HepG2 (cell line): Measurements from ENCODE around the gene SUSD6. TPM values are rescaled to one million over a fixed set of nuclear protein-coding genes. Genes with fewer than 3 reads are reported as not detected.

Source experiments
- DPF2 ChIP-seq: sonication (generic); formaldehyde crosslinking; IDR thresholded peaks from 2 replicates; pipeline ENCODE4 v1.4.0; 2020; ENCODE audit warnings: mild to moderate bottlenecking, low read depth, missing genetic modification reagents, borderline replicate concordance
- MEF2D ChIP-seq: sonication (generic); formaldehyde crosslinking; IDR thresholded peaks from 2 replicates; pipeline ENCODE4 v1.5.1; 2020; ENCODE audit warnings: mild to moderate bottlenecking, missing genetic modification reagents
- NCOA1 ChIP-seq: sonication (generic); formaldehyde crosslinking; IDR thresholded peaks from 2 replicates; pipeline ENCODE4 v1.9.0; 2021; ENCODE audit warnings: missing genetic modification reagents
- RCOR2 ChIP-seq: IDR thresholded peaks from 2 replicates; pipeline ENCODE4 v1.6.1; 2016; ENCODE audit warnings: missing biosample characterization, missing genetic modification reagents
- SOX5 ChIP-seq: IDR thresholded peaks from 2 replicates; pipeline ENCODE4 v1.6.1; 2016; ENCODE audit warnings: borderline replicate concordance
- TBX3 ChIP-seq: fragments of 450-650 bp; IDR thresholded peaks from 2 replicates; pipeline ENCODE4 v1.6.1; 2017; ENCODE audit warnings: antibody characterized with exemption, mild to moderate bottlenecking, inconsistent platforms, borderline replicate concordance
- ZNF136 ChIP-seq: sonication (generic); formaldehyde crosslinking; IDR thresholded peaks from 2 replicates; pipeline ENCODE4 v1.8.1; 2022; ENCODE audit warnings: low read depth, mild to moderate bottlenecking, moderate library complexity, missing genetic modification reagents
- ZNF484 ChIP-seq: sonication (generic); formaldehyde crosslinking; IDR thresholded peaks from 2 replicates; pipeline ENCODE4 v1.5.1; 2020; ENCODE audit warnings: mild to moderate bottlenecking, low read depth, missing genetic modification reagents, borderline replicate concordance
- ZNF629 ChIP-seq: sonication (generic); formaldehyde crosslinking; conservative IDR thresholded peaks from 2 replicates; pipeline ENCODE4 v1.5.0; 2020; ENCODE audit warnings: missing genetic modification reagents
- ZSCAN31 ChIP-seq: sonication (generic); formaldehyde crosslinking; IDR thresholded peaks from 2 replicates; pipeline ENCODE4 v1.5.0; 2020; ENCODE audit warnings: low read depth, mild to moderate bottlenecking, missing genetic modification reagents
- polyA plus RNA-seq, 8 experiments: library from polyadenylated mRNA; depleted of rRNA in 3 of 8; stranded (reverse) in 7 of 8; unstranded in 1 of 8; fragments of >200 nt; fragmentation: Illumina TruSeq in 4 of 8; extraction: Trizol in 4 of 8; gene quantifications; 2 replicates each; pipeline versions ENCODE4 v1.2.1 to v1.2.3, GENCODE V29; 2011 to 2016; ENCODE audit warnings: low read depth in 4 of 8, missing spikeins in 1 of 8, mixed read lengths in 1 of 8; ENCODE audit not compliant: insufficient read depth in 1 of 8
- total RNA-seq, 5 experiments: library from RNA; depleted of rRNA; stranded (reverse); fragments of >200 nt; fragmentation: Illumina TruSeq; extraction: Trizol; gene quantifications; 2 replicates each; pipeline ENCODE4 v1.2.3, GENCODE V29; 2016; ENCODE audit warnings: low read depth in 1 of 5
- TF ChIP-seq, protein P1 (sequence below): sonication (generic); formaldehyde crosslinking; IDR thresholded peaks from 2 replicates; pipeline ENCODE4 v1.5.0; 2020; ENCODE audit warnings: mild to moderate bottlenecking, missing genetic modification reagents
- TF ChIP-seq, protein P2 (sequence below): sonication (generic); formaldehyde crosslinking; IDR thresholded peaks from 2 replicates; pipeline ENCODE4 v1.5.0; 2020; ENCODE audit warnings: missing genetic modification reagents
- TF ChIP-seq, protein P3 (sequence below): sonication (generic); formaldehyde crosslinking; IDR thresholded peaks from 2 replicates; pipeline ENCODE4 v1.4.0; 2020; ENCODE audit warnings: missing genetic modification reagents
- TF ChIP-seq, protein P4 (sequence below): sonication (generic); formaldehyde crosslinking; IDR thresholded peaks from 2 replicates; pipeline ENCODE4 v1.8.0; 2022; ENCODE audit warnings: missing genetic modification reagents, mild to moderate bottlenecking, borderline replicate concordance
- TF ChIP-seq, protein P5 (sequence below): sonication (generic); formaldehyde crosslinking; IDR thresholded peaks from 2 replicates; pipeline ENCODE4 v1.4.0; 2020; ENCODE audit warnings: mild to moderate bottlenecking, missing genetic modification reagents
- TF ChIP-seq, protein P6 (sequence below): sonication (generic); formaldehyde crosslinking; IDR thresholded peaks from 2 replicates; pipeline ENCODE4 v1.4.0; 2020; ENCODE audit warnings: missing genetic modification reagents

SUSD6 gene
- total and polyA plus RNA-seq, 2 of the 13 experiments (the other 11 are each of a cell fraction or from before 2014, with no cell fraction given), result 7.2 to 7.4 TPM

DNA sequence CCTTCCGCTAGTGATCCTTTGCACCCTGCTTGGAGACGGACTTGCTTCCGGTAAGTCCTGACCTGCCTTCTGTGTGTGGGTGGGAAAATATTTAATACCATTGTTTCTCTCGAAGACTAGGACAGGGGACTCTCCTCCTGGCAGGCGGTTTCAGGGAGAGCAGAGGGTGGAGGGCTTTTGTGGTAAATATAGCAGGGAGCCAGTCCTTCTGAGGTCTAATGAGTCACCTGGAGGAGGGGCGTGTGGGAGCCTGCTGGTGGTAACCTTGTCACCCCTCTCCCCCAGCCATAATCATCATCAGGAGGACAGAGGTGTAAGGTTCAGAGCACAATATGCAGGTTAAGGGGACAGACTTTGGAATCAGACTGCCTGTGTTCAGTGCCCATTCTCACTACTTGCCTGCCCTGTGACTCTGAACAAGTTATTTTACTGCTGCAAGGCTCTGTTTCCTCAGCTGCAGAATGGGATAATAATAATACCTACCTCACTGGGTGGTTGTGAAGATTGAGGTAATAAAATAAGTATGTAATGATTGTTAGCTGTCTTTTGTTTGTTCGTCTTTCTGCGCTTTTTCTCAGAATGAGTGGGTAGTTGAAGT is 47.4 kb downstream of the SUSD6 start (continued):
- TF ChIP-seq, protein P1, sequence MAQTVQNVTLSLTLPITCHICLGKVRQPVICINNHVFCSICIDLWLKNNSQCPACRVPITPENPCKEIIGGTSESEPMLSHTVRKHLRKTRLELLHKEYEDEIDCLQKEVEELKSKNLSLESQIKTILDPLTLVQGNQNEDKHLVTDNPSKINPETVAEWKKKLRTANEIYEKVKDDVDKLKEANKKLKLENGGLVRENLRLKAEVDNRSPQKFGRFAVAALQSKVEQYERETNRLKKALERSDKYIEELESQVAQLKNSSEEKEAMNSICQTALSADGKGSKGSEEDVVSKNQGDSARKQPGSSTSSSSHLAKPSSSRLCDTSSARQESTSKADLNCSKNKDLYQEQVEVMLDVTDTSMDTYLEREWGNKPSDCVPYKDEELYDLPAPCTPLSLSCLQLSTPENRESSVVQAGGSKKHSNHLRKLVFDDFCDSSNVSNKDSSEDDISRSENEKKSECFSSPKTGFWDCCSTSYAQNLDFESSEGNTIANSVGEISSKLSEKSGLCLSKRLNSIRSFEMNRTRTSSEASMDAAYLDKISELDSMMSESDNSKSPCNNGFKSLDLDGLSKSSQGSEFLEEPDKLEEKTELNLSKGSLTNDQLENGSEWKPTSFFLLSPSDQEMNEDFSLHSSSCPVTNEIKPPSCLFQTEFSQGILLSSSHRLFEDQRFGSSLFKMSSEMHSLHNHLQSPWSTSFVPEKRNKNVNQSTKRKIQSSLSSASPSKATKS (CRISPR knock-in tag), result no peak
- TF ChIP-seq, protein P2, sequence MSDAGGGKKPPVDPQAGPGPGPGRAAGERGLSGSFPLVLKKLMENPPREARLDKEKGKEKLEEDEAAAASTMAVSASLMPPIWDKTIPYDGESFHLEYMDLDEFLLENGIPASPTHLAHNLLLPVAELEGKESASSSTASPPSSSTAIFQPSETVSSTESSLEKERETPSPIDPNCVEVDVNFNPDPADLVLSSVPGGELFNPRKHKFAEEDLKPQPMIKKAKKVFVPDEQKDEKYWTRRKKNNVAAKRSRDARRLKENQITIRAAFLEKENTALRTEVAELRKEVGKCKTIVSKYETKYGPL (CRISPR knock-in tag), result no peak
- TF ChIP-seq, protein P3, sequence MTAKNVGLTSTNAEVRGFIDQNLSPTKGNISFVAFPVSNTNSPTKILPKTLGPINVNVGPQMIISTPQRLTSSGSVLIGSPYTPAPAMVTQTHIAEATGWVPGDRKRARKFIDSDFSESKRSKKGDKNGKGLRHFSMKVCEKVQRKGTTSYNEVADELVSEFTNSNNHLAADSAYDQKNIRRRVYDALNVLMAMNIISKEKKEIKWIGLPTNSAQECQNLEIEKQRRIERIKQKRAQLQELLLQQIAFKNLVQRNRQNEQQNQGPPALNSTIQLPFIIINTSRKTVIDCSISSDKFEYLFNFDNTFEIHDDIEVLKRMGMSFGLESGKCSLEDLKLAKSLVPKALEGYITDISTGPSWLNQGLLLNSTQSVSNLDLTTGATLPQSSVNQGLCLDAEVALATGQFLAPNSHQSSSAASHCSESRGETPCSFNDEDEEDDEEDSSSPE (CRISPR knock-in tag), result no peak
- TF ChIP-seq MEF2D (CRISPR knock-in tag) (peak; percentile 56; the same call in 1 of the 2 replicates), SOX5 (CRISPR knock-in tag) (0 out of 2 replicates have a peak, but pooled peaks have one; percentile 36), RCOR2 (0 out of 2 replicates have a peak, but pooled peaks have one; percentile 22), TBX3 (peak; percentile 58; the same call in 1 of the 2 replicates), ZNF629 (CRISPR knock-in tag) (peak; percentile 88), NCOA1 (CRISPR knock-in tag) (0 out of 2 replicates have a peak, but pooled peaks have one; percentile 33), DPF2 (0 out of 2 replicates have a peak, but pooled peaks have one; percentile 34), ZNF484 (CRISPR knock-in tag) (no peak), ZNF136 (CRISPR knock-in tag) (0 out of 2 replicates have a peak, but pooled peaks have one; percentile 5), ZSCAN31 (CRISPR knock-in tag) (0 out of 2 replicates have a peak, but pooled peaks have one; percentile 31)
- TF ChIP-seq, protein P4, sequence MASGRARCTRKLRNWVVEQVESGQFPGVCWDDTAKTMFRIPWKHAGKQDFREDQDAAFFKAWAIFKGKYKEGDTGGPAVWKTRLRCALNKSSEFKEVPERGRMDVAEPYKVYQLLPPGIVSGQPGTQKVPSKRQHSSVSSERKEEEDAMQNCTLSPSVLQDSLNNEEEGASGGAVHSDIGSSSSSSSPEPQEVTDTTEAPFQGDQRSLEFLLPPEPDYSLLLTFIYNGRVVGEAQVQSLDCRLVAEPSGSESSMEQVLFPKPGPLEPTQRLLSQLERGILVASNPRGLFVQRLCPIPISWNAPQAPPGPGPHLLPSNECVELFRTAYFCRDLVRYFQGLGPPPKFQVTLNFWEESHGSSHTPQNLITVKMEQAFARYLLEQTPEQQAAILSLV (CRISPR knock-in tag), result 0 out of 2 replicates have a peak, but pooled peaks have one; percentile 13
- TF ChIP-seq, protein P5, sequence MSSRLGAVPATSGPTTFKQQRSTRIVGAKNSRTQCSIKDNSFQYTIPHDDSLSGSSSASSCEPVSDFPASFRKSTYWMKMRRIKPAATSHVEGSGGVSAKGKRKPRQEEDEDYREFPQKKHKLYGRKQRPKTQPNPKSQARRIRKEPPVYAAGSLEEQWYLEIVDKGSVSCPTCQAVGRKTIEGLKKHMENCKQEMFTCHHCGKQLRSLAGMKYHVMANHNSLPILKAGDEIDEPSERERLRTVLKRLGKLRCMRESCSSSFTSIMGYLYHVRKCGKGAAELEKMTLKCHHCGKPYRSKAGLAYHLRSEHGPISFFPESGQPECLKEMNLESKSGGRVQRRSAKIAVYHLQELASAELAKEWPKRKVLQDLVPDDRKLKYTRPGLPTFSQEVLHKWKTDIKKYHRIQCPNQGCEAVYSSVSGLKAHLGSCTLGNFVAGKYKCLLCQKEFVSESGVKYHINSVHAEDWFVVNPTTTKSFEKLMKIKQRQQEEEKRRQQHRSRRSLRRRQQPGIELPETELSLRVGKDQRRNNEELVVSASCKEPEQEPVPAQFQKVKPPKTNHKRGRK, result no peak
- TF ChIP-seq, protein P6, sequence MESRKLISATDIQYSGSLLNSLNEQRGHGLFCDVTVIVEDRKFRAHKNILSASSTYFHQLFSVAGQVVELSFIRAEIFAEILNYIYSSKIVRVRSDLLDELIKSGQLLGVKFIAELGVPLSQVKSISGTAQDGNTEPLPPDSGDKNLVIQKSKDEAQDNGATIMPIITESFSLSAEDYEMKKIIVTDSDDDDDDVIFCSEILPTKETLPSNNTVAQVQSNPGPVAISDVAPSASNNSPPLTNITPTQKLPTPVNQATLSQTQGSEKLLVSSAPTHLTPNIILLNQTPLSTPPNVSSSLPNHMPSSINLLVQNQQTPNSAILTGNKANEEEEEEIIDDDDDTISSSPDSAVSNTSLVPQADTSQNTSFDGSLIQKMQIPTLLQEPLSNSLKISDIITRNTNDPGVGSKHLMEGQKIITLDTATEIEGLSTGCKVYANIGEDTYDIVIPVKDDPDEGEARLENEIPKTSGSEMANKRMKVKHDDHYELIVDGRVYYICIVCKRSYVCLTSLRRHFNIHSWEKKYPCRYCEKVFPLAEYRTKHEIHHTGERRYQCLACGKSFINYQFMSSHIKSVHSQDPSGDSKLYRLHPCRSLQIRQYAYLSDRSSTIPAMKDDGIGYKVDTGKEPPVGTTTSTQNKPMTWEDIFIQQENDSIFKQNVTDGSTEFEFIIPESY, result peak; percentile 18; the same call in 1 of the 2 replicates
- TF ChIP-seq, all 625 proteins: peak for 61
